Suppressor macrophage treated with lipopolysaccharide for 1 hour (primary cell): ENCODE results near the gene IDH3G.

Experiments
- DNase-seq, 3 donors: peaks; one replicate each; pipeline ENCODE4 v3.0.0-alpha.2; 2020 to 2022

IDH3G gene

GRCh38 chrX:153814591-153815315 is 20.6 kb upstream of the IDH3G start:
- DNase-seq: peak in 1 of 3 donors; percentile 15

DNA sequence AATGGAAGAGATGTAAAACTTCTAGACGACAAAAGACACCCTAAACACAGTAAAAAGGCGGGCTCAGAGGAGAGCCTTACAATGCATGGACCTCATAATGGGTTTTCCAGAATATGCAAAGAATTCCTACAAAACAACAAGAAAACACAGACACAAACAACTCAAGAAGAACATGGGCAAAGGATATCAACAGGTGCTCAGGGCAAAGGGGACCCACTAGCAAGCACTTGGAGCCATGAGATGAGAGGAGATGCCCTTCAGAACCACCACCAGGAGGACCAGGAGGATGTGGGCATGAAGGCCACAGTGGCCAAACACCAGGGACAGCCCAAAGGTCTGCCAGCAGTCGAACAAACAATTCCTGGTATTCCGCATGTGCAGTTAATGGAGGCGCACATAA is 19.0 kb upstream of the IDH3G start:
- DNase-seq: no peak

- no peak for DNase-seq
Measured at GRCh38 chrX:153812220-153812619, 18.0 kb upstream of the IDH3G start.

DNA sequence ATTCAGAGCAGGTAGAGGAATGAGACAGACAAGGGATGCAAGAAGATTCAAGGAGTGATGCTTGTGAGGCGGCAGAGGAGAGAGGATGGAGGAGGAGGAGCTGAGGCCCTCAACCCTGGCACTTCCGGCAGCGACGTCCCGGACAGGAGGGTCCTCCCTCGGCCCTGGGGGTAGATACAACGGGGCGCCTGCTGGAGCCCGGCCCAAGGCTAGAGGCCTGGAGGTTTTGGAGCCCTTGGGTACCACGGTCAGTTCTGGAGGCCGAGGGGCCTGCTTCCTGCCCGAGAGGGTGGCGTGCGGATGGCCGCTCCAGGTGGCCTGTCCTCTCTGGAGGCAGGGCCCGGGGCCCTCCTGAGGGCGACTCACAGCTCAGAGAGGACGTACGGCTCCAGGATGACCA is 13.8 kb upstream of the IDH3G start:
- DNase-seq: no peak

GRCh38 chrX:153806999-153807575 is 12.9 kb upstream of the IDH3G start:
- DNase-seq: no peak

DNA sequence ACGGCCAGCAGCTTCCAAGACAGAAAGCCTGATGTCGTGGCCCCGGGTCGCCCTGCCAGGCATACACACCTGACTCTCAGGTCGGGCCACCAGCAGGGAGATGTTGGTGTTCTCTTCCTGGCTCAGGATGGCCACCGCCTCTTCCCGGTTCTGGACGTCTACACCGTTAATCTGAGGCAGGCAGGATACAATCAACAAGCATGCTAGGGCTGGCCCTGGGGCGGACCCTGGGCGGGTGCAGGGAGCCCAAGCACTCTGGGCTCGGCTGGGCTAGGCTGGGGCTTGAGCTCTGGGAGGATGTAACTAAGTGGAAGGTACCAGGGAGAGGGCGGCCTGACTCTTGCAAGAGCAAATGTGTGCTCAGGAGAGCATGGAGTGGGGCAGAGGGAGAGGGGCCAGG is 11.3 kb upstream of the IDH3G start:
- DNase-seq: no peak

GRCh38 chrX:153804621-153805020 is 10.4 kb upstream of the IDH3G start:
- no peak for DNase-seq

GRCh38 chrX:153804100-153804595 is 10.0 kb upstream of the IDH3G start:
- no peak for DNase-seq

- DNase-seq: no peak
Measured at GRCh38 chrX:153803211-153804099, 9.3 kb upstream of the IDH3G start.

DNA sequence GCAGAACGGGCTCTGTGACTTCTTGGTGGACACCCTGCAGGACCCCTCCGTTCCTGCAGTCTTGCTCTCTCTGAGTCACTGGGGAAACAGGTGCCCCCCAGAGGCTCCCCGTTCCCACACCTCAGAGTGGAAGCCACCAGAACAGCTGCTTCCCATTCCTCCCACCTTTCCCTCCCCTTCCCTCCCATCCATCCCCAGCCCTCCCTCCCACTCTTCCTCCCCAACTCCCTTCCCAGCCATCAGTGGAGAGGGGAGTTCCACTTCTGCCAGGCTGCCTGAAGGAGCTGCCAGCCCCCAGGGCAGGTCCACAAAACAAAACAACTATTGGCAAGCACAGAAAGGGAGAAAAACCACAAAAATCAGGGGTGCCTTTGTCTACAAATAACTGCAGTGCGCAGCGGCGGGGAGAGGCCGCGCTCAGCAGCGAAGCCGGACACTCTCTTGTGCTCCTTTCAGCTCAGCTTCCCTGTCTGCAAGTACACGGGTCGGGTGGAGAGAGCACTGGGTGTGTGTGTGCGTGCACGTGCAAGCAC is 8.4 kb upstream of the IDH3G start:
- DNase-seq: no peak

DNA sequence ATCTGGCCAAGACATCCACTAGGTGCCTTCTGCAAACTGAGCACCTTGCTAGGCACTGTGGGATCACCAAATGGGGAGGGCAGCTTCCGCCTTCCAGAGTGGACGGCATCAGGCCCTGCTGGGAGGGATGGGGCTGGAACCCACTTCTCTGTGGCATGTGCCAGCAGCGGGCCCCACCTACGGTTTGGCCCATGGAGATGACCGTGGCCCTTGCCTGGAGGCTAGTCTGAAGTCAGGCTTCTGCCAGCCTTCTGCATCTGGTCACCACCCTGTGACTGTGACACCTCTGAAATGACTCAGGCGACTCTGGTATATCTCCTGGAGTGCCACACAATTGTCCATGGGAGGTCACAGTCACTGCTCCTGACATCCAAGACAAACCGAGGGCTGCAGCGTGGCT is 7.5 kb upstream of the IDH3G start:
- DNase-seq: peak; percentile 42 to 60 (median 45)

- DNase-seq: no peak
Measured at GRCh38 chrX:153800746-153801145, 6.6 kb upstream of the IDH3G start.

- DNase-seq: no peak
Measured at GRCh38 chrX:153800177-153800722, 6.1 kb upstream of the IDH3G start.

GRCh38 chrX:153799326-153799725 is 5.2 kb upstream of the IDH3G start:
- no peak for DNase-seq

- DNase-seq: no peak
Measured at GRCh38 chrX:153797415-153798015, 3.3 kb upstream of the IDH3G start.

- peak in 2 of 3 donors; percentile 21 to 47 for DNase-seq
Measured at GRCh38 chrX:153794897-153795816, 982 bp upstream of the IDH3G start.

DNA sequence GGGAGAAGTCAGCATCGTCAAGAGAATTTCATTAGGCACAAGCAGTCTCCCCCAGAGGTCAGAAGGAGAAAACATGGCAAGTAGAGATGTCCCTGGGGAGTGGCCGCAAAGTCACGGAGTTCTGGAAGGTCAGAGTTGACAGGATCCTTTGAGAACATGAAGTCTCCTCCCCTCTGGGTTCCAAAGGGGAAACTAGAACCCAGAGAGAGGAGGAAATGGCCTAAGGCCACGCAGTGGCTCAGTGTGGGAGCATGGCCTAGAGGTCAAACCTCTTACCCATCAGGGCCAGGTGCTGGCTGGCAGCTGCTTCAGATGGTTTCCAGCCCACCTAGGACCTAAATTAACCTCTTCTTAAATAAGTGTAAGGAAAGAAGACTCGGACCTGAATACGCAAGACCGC is 884 bp downstream of the IDH3G start:
- DNase-seq: peak; percentile 55 to 61 (median 59)

GRCh38 chrX:153792368-153792767 is 1.8 kb downstream of the IDH3G start:
- DNase-seq: no peak

- no peak for DNase-seq
Measured at GRCh38 chrX:153791104-153791852, 2.9 kb downstream of the IDH3G start.

GRCh38 chrX:153789654-153790053 is 4.5 kb downstream of the IDH3G start:
- DNase-seq: no peak

DNA sequence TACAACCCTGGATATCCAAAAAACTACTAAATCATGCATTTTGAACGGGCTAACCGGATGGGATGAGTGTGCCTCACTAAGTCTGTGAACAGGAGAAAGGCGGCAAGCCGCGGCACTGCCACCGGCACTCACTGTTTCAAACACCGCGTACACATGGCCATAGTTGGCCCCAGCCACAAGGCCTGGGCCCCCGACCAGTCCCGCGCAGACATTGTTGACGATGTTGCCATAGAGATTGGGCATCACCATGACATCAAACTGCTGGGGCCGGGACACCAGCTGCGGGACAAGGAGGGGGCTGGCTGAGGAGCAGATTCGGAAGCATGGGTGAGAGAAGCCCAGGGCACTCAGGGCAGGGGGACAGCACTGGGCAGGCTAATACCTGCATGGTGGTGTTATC is 7.5 kb downstream of the IDH3G start:
- no peak for DNase-seq
